ENCODE results near the gene SIN3B.

The SIN3B gene

GRCh38 chr19:16888629-16889365 is 59.6 kb downstream of the SIN3B start, which contains the start of gene F2RL3:
TSS of gene F2RL3 (plus strand) at chr19:16888999. CDS start at chr19:16889190, 191 bp downstream.
- DNase-seq (ENCODE audit: low read depth in 2 of 2) = no peak

- DNase-seq (ENCODE audit: low read depth in 2 of 2) = no peak
These were observed 60.2 kb downstream of the SIN3B start for GRCh38 chr19:16889366-16889882.

- no peak for DNase-seq (ENCODE audit: low read depth in 2 of 2)
These were observed 60.8 kb downstream of the SIN3B start for GRCh38 chr19:16889883-16890460.

- no peak for DNase-seq (ENCODE audit: low read depth in 2 of 2)
These were observed 61.4 kb downstream of the SIN3B start for GRCh38 chr19:16890461-16891184.

- DNase-seq (ENCODE audit: low read depth in 2 of 2) = no peak
These were observed 62.6 kb downstream of the SIN3B start for GRCh38 chr19:16891696-16892382.

GRCh38 chr19:16892436-16892835 is 63.2 kb downstream of the SIN3B start:
- no peak for DNase-seq (ENCODE audit: low read depth in 2 of 2)

GRCh38 chr19:16892868-16893685 is 63.9 kb downstream of the SIN3B start:
- no peak for DNase-seq (ENCODE audit: low read depth in 2 of 2)

- no peak for DNase-seq (ENCODE audit: low read depth in 2 of 2)
These were observed 64.4 kb downstream of the SIN3B start for GRCh38 chr19:16893686-16893989.

- no peak for DNase-seq (ENCODE audit: low read depth in 2 of 2)
These were observed 64.9 kb downstream of the SIN3B start for GRCh38 chr19:16894080-16894479.

- DNase-seq (ENCODE audit: low read depth in 2 of 2) = no peak
These were observed 66.4 kb downstream of the SIN3B start for GRCh38 chr19:16895467-16896145.

- DNase-seq (ENCODE audit: low read depth in 2 of 2) = no peak
These were observed 67.2 kb downstream of the SIN3B start for GRCh38 chr19:16896146-16897028.

GRCh38 chr19:16897029-16897855 is 68.0 kb downstream of the SIN3B start:
- peak; percentile 33 to 41 for DNase-seq (ENCODE audit: low read depth in 2 of 2)

GRCh38 chr19:16897856-16898161 is 68.6 kb downstream of the SIN3B start:
- no peak for DNase-seq (ENCODE audit: low read depth in 2 of 2)

- no peak for DNase-seq (ENCODE audit: low read depth in 2 of 2)
These were observed 69.3 kb downstream of the SIN3B start for GRCh38 chr19:16898361-16899015.

- DNase-seq (ENCODE audit: low read depth in 2 of 2) = no peak
These were observed 70.4 kb downstream of the SIN3B start for GRCh38 chr19:16899566-16900075.

- DNase-seq (ENCODE audit: low read depth in 2 of 2) = no peak
These were observed 72.4 kb downstream of the SIN3B start for GRCh38 chr19:16901491-16902175.

GRCh38 chr19:16902545-16902944 is 73.3 kb downstream of the SIN3B start:
- DNase-seq (ENCODE audit: low read depth in 2 of 2) = no peak

- DNase-seq (ENCODE audit: low read depth in 2 of 2) = no peak
These were observed 74.1 kb downstream of the SIN3B start for GRCh38 chr19:16903347-16903746.
